ENCODE results near the gene MRAP.

- TF ChIP-seq POLR2A (IDR thresholded peaks at IDR 0.05; ENCODE audit: low read length) (no peak), GATA1 (IDR thresholded peaks at IDR 0.05; ENCODE audit: low read depth, low read length) (no peak)
Measured at GRCh38 chr21:32330784-32331311, 32.2 kb downstream of the MRAP start.
